Ammon's horn (tissue), 1 donor: ENCODE measurements around the gene SLC17A7.
"Not testable (repeated sequence)": the region's sequence is repeated elsewhere in the genome, so short reads cannot be mapped to it uniquely, and the experiment has no call there.

Experiments used
- DNase-seq: peaks from one replicate; pipeline ENCODE4 v3.0.0-alpha.2; 2016; ENCODE audit warnings: low spot score

The SLC17A7 gene

DNA sequence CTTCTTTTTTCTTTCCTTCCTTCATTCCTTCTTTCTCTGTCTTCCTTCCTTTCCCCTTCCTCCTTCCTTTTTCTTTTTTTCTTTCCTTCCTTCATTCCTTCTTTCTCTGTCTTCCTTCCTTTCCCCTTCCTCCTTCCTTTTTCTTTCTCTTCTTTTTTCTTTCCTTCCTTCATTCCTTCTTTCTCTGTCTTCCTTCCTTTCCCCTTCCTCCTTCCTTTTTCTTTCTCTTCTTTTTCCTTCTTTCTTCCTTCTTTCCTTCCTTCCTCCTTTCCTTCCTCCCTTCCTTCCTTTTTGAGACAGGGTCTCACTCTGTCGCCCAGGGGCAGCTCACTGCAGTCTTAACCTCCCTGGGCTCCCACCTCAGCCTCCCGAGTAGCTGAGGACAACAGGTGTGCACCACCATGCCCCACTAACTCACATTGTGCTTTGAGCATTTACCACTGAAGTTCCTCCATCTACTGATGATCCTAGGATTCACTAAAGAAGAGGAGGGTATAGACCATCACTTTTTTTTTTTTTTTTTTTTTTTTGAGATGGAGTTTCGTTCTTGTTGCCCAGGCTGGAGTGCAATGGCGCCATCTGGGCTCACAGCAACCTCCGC lies 2.9 kb upstream of the SLC17A7 start:
- DNase-seq: not testable (repeated sequence)

DNA sequence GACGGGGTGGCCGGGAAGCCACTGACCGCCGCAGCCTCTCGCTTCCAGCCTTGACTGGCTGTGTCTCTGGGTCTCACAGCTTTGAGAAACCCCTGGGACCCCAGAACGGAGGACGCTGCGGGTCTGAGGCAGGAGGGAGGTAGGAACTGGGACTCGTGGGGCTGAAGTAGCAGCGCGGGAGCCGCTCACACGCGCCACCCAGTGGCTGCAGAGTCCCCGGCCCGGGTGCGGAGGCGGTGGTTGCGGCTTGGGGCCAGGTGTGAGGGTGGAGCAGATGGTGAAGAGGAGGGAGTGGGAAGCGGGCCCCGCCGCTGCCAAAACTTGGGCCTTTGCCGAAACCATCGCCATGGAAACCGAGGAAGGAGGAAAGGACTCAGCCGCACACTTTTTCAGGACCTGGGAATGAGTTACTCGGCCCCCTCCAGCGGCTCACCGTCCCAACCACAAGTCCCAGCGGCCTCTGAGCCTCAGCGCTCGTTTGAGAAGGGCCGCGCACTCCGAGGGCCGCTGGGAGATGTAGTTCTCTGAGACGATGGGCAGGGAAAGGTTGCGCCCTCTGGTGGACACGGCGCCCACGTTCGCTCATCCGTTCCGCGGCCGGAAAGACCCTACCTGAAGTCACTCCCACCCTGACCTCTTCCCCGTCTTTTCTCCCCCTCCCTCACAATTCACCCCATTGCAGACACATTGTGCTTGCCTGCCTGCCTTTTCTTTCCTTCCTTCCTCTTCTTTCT lies 2.2 kb upstream of the SLC17A7 start:
- peak; percentile 98 for DNase-seq

DNA sequence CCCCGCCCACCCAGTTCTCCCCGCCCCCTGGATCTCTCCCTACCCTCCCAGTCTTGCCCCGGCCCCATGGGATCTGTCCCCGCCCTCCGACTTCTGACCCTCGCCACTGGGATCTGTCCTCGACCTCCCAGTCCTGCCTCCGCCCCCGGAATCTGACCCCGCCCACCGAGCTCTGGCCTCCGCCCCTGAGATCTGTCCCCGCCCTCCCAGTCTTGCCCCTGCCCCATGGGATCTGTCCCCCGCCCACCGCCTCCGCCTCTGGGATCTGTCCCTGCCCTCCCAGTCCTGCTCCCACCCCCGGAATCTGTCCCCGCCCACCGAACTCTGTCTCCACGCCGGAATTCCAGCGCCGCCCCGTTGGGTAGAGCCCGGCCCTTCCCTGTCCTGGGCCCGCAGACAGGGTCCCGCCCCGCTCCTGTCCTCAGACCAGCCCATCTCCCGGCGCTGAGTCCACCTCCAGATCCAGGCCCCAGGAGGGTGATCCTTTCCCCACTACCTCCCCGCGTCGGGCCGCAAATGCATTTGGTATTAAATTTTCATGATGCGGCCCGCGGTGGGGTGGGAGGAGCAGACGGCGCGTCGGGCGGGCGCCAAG lies 1.5 kb upstream of the SLC17A7 start:
- DNase-seq: no peak

DNA sequence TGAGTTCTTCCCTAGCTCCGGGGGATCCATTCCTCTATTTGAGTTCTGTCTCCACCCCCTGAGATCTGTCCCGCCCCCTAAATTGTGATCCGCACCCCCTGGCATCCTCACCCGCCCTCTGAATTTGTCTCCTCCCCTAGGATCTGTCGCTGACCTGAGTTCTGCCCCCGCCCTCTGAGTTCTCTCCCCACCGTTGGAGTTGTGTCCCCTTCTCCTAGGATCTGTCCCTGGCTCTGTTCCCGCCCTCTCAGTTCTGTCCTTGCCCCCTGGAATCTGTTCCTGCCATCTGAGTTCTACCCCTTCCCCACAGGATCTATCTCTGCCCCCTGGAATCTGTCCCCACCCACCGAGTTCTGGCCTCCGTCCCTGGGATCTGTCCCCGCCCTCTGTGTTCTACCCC lies 1.0 kb upstream of the SLC17A7 start:
- DNase-seq: peak; percentile 52

DNA sequence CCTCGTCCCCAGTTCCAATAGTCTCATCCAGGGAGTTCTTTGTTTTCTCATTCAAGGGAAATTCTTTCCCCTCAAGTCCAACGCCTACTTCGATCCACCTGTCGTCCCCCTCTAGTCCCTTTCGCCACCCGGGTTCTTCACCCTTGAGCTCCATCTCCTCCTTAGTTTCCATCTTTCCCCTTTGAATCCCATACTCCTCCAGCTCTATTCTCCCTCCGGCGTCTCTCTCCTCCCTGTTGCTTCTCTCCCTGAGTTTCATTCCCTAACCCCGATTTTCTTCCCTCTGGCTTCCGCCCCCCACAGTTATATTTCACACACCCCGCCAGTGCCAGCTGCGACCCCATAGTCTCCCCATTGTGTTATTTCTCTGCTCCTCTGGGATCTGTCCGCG lies 628 bp upstream of the SLC17A7 start:
- no peak for DNase-seq

DNA sequence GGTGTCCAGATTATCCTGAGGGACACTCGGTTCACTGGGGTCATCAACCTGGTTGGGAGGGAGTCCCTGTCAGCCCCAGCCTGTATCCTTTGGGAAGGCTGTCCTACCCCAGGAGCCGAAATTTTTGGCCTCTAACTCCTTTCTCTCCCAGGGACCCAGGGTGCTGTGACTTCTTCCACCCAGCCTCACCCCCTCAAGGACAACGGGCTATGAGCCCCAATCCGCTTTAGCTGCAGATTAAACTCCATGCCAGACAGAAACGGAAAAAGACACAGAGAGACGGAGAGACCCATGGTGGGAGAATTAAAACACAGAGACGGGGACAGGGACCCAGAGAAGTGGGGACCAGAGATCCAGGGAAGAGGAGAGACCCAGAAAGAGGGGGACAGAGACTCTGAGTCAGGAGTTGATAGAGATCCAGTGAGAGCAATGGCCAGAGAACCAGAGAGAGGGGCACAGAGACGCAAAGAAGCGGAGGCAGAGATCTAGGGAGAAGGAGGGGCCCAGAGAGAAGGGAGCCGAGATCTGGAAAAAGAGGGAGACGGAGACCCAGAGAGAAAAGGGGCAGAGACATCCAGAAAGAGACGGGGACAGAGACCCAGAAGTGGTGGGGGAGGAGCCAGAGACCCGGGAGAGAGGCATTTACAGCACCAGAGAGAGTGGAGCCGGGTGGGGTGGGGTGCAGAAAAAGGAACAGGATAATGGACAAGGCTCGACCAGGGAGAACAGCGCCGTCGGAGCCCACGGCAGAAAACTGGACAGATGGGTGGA lies 703 bp downstream of the SLC17A7 start:
- no peak for DNase-seq

DNA sequence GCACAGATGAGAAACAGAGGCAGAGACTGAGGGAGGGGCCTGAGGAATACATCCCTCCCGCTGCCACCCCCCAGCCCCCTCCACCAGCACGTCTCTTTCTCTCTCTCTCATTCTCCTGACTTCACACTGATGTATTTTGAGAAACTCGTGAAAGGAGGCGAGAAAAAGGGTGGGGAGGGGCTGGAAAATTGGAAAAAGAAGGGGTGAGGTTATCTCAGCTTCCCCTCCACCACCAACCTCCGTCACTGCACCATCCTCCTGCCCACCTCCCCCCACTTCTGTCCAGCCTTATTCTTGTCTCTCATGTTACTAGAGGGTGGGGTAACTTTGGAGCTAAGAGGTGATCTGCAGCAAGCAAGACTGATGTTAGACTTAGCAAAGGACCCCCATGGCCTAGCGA lies 1.5 kb downstream of the SLC17A7 start:
- DNase-seq: no peak

DNA sequence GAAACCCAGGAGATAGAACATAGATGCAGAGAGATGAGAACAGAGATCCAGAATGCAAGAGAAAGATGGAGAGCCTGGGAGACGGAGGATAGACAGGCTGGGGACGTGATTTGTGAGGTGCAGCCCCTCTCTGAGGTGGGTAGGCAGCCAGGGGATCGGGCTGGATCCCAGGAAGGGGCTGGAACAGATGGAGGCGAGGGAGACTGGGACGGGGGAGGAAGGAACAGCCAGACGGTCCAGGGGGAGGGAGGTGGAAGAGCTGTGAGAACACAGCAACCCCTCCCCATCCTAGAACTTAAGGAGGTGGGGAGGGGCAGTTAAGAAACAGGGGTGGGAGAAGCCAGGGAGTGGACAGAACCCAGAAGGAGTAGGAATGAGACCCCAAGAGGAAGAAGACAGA lies 3.1 kb downstream of the SLC17A7 start:
- peak; percentile 58 for DNase-seq

DNA sequence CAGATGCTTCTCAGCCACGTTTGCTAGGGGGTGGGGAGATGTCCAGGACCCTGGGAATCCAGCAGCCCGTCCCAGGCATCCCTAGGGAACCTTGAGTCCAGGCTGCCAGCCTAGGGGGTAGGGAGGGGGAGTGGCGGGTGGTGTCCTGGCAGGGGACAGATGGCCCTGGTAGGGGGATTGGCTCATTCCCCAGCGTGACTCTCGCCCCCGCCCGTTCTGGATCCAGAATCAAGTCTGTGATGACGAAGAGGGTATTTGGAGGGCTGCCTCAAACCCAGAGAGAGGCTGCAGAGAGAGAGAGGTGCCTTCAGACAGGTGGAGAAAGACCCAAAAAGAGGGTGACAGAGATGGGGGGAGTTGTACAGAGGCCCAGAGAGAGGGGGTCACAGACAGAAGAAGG lies 4.1 kb downstream of the SLC17A7 start:
- DNase-seq: peak; percentile 62

DNA sequence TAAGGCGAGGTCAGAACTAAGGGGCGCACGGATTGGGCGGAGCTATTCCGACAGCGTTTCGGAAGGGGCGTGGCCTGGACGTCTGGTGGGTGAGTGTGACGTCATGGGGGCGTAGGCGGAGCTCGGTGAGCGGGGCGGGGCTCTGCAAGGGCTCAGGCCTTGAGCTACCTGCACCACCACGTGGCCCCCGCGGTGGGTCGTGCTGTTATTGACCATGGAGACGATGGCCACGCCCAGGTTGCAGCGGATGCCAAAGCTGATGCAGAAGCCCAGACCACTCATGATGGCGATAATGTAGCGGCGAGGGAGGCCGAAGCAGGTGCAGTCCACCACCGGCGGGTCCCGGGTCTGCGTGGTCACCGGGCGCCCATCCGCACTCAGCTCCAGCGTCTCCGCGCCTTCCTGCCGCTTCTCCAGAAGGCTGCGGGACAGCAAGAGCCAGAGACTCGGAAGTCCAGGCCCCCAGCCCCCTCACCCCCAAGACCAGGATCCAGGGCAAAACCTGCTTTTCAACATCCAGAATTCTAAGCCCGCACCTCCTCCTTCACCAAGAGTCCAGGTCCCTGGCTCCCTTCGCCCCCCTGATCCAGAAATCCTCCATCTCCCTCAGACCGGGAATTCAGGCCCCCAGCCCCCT lies 4.8 kb downstream of the SLC17A7 start:
- no peak for DNase-seq

DNA sequence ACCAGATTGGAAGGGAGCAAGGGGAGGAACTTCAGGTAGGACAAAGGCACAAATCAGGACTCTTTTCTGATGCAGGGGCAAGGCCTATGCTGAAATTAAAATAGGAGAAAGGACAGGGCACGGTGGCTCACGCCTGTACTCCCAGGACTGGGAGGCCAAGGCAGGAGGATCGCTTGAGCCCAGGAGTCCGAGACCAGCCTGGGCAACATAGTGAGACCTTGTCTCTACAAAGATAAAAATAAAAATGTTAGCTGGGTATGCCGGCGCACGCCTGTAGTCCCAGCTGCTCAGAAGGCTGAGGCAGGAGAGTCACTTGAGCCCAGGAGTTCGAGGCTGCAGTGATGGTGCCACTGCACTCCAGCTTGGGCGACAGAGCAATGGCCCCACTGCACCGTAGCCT lies 5.7 kb downstream of the SLC17A7 start:
- DNase-seq: no peak

DNA sequence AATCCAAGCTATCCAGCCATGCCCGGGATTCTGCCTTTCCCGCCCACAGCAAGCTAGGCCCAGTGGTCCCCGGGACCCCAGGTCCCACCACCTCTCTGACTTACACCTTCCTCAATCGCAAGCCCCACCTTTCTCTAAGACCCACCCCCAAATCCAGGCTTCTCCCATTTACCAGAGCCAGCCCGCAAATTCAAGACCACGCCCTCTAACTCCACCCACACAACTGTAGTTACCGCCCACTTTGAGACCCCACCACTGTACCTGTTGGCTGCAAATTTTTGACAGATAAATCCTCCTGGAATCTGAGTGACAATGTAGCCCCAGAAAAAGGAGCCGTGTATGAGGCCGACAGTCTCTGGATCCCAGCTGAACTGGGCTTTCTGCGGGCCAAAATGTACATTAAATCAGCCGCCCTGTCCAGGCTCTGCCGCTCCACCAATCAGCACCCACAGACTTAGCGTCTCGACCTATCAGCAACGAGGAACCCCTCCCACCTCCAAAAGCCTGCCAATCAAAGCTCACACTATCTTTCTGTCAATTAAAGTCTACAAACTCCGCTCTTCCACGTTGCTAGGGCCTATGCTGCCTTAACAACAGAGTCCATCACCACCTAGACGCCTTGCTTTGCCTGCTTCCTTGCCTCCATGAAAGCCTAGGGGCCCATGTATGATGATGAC lies 6.3 kb downstream of the SLC17A7 start:
- DNase-seq: no peak

DNA sequence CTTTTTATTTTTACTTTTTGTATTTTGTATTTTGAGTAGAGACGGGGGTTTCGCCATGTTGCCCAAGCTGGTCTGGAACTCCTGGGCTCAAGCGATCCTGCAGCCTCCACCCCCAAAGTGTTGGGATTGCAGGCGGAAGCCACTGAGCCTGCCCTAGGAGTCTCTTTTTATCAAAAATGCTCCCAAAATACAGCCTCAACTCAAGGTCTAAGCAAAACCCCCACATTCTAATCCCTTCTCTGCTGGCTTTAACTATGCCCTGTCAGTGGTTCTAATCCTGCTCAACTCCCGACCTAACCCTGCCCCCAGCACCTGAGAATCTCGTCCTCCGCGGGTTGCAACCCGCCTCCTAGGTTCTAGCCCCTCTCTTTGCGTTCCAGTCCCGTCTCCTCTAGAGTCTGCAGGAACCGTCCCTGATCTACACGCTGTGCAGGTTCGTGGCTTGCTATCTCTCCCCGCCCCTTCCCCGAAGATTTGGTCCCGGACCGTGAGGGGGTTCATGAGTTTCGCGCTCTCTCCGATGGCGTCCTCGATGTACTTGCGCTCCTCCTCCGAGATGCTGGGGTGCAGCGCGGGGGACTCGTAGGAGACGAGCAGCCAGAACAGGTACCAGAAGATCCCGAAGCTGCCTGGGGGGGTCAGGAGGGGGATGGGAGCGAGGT lies 8.0 kb downstream of the SLC17A7 start:
- no peak for DNase-seq

DNA sequence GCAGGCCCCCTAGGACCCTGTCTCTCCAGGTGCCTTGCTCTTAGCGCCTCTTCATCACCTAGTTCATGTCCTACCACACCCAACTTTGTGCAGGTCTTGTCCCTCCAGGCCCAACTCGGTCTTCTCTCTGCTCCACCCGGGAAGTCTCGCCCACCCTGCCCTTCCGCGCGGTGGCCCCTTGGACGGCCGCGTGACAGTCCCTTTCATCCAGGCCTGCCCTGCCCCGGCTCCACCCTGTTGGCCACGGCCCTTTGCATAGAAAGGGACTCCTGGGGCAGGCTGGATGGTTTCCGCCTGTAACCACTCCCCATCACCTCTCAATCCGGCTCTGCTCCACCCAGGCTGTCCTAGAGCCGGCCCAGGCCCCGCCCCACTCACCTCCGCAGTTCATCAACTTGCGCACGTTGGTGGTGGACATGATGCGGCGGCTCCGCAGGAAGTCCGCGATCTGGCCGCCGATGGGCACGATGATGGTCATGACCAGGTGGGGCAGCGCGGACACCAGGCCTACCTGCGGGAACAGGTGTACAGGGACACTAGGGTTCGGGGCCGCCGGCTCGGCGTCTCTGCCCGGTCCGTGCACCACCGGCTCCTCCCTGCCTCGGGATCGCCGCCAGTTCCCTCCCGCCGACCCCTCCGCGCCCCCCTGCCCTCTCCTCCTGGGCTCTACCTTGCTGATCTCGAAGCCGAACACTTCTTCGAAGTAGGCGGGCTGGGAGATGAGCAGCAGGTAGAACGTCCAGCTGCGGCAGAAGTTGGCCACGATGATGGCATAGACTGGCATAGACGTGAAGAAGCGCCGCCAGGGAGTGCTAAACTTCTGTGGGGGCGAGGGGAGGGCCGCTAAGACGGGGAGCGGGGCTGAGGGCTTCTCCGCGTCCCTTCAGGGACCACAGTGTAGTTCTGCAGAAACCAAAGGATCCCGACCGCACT lies 8.9 kb downstream of the SLC17A7 start:
- DNase-seq: no peak

DNA sequence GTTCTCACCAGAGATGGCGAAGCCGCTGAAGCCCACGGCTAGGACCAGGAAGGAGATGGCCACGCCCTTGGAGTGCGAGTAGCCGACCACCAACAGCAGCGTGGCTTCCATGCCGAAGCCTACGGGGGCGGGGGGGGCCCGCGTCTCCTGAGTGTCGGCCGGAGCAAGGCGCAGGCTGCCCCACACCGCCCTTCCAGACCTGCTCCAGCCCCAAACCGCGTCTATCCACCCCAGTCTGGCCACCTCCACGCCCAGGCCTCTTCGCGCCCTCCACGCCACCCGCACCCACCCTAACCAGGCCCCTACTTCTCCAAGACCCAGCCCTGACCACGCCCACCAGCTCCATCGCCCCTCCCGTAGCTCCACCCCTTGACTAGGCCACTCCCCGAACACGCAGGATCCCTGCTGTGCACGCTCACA lies 10.0 kb downstream of the SLC17A7 start:
- DNase-seq: no peak

DNA sequence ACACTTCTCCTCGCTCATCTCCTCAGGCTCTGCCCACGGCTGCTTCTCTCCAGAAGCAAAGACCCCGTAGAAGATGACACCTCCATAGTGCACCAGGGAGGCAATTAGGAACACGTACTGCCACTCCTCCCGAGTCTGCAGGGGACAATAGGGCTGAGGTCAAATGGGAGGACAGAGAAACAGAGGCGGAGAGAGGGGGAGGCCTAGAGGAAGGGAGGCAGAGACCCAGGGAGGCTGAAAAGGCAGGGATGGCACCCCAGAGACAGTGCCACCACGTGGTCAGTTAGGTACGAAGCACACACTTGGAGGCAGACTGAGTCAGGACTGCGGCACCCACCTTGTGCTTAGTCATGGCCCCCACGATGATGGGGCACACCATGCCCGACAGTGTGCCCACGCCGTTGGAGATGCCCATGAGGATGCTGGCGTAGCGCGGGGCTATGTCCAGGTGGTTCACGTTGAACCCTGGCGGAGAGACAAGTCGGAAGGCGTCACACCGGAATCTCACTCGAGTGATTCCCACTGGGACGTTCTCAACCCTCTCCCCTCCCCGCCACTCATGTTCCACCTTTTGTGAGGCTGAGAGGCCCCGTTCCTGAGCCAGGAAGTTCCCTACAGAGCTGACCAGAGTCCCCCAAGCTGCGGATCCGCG lies 10.5 kb downstream of the SLC17A7 start:
- no peak for DNase-seq

DNA sequence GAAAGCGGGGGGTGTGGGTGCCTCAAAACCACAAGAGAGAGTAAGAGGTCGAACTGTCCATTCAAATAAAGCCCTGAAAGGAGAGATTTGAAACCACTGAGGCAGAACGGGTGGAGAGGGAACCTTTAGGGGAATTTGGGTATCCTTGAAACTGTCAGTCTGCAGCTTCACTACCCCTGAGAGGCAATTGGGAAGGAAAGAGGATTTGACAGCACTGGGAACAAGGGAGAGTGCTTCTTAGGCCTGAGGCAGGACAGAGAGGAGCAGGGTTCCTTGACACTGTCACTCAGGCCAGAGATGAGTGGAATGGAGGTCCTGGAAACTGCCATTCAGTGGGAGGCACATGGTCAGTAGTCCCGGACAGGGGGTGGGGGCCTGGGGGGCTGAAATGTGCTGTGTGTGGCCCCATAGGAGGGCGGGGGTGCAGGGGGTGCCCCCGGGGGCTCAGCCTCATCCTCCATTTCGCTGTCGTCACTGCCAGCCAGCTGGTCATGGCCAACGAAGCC lies 11.1 kb downstream of the SLC17A7 start:
- DNase-seq: no peak

DNA sequence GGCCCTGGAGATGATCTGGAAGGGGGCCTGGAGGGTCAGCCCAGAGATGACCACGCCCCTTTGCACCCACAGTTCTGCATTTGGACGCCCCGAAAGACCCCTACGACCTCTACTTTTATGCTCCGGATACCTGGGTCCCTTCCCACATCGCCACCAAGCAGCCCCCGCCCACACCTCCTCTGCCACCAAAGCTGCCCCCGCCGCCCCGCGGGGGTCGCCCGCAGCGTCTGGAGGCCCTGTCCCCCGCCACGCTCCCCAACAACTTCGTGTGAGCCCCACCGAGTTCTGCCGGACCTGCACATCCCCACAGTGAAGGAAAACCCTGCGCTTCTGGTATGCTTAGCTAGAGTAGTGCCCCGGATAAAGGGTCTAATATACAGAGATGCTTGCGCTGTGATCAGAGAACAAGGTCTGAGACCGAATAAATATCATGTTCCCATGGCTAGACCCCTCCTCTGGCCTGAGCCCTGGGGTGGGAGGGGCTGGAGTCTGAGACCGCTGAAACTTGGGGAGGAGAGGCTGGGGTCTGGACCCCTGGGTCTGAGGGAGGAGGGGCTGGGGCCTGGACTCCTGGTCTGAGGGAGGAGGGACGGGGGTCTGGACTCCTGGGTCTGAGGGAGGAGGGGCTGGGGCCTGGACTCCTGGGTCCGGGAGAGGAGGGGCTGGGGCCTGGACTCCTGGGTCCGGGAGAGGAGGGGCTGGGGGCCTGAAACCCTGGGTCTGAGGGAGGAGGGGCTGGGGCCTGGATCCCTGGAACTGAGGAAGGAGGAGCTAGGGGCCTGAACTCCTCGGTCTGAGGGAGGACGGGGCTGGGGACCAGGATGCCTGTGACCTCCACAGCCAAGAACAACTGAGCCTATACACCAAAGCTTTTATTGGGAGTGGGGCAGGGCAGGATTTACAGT lies 12.5 kb downstream of the SLC17A7 start:
- no peak for DNase-seq
